Measurements from ENCODE around the gene EPOP. TPM values are rescaled to one million over a fixed set of nuclear protein-coding genes. Genes with fewer than 3 reads are reported as not detected.

EPOP gene
- total and polyA plus RNA-seq, 2 of the 13 experiments (the other 11 are each of a cell fraction or from before 2014, with no cell fraction given), result 14.7 to 37.8 TPM

GRCh38 chr17:38691154-38691553 lies 16.4 kb upstream of the EPOP start (continued):
- TF ChIP-seq BRD4 (CRISPR knock-in tag; IDR thresholded peaks at IDR 0.05) (no peak), CBFB (CRISPR knock-in tag; IDR thresholded peaks at IDR 0.05) (0 out of 2 replicates have a peak, but pooled peaks have one; percentile 40), ZSCAN22 (CRISPR knock-in tag; IDR thresholded peaks at IDR 0.05) (no peak), NR3C1 (CRISPR knock-in tag; IDR thresholded peaks at IDR 0.05) (no peak), SKI (IDR thresholded peaks at IDR 0.05; ENCODE audit: partially characterized antibody) (peak; percentile 94), SSRP1 (CRISPR knock-in tag; IDR thresholded peaks at IDR 0.05) (no peak), ZBTB4 (CRISPR knock-in tag; IDR thresholded peaks at IDR 0.05; ENCODE audit: borderline replicate concordance) (no peak), ZNF430 (CRISPR knock-in tag; IDR thresholded peaks at IDR 0.05) (no peak), GMEB1 (CRISPR knock-in tag; IDR thresholded peaks at IDR 0.05; ENCODE audit: borderline replicate concordance) (0 out of 2 replicates have a peak, but pooled peaks have one; percentile 13), NR0B2 (CRISPR knock-in tag; IDR thresholded peaks at IDR 0.05) (peak; percentile 29; the same call in 1 of the 2 replicates), ZNF589 (CRISPR knock-in tag; conservative IDR thresholded peaks at IDR 0.05) (no peak), SATB2 (CRISPR knock-in tag; IDR thresholded peaks at IDR 0.05) (no peak), GABPB1 (CRISPR knock-in tag; IDR thresholded peaks at IDR 0.05) (peak; percentile 54), ZNF709 (CRISPR knock-in tag; IDR thresholded peaks at IDR 0.05) (no peak), HNRNPLL (IDR thresholded peaks at IDR 0.05; ENCODE audit: low read depth, low read length, poor library complexity, severe bottlenecking) (no peak), THYN1 (CRISPR knock-in tag; IDR thresholded peaks at IDR 0.05; ENCODE audit: borderline replicate concordance, low read depth) (no peak), ZNF121 (CRISPR knock-in tag; IDR thresholded peaks at IDR 0.05) (no peak), ZNF225 (CRISPR knock-in tag; IDR thresholded peaks at IDR 0.05) (no peak), RXRA (CRISPR knock-in tag; IDR thresholded peaks at IDR 0.05) (peak; percentile 99), ZNF775 (CRISPR knock-in tag; IDR thresholded peaks at IDR 0.05; ENCODE audit: borderline replicate concordance) (no peak)
- TF ChIP-seq, protein P1, sequence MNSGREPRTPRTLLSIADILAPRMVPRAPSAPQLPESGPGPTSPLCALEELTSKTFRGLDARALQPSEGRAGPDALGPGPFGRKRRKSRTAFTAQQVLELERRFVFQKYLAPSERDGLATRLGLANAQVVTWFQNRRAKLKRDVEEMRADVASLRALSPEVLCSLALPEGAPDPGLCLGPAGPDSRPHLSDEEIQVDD (CRISPR knock-in tag; IDR thresholded peaks at IDR 0.05; ENCODE audit: borderline replicate concordance), result no peak
- TF ChIP-seq, protein P2, sequence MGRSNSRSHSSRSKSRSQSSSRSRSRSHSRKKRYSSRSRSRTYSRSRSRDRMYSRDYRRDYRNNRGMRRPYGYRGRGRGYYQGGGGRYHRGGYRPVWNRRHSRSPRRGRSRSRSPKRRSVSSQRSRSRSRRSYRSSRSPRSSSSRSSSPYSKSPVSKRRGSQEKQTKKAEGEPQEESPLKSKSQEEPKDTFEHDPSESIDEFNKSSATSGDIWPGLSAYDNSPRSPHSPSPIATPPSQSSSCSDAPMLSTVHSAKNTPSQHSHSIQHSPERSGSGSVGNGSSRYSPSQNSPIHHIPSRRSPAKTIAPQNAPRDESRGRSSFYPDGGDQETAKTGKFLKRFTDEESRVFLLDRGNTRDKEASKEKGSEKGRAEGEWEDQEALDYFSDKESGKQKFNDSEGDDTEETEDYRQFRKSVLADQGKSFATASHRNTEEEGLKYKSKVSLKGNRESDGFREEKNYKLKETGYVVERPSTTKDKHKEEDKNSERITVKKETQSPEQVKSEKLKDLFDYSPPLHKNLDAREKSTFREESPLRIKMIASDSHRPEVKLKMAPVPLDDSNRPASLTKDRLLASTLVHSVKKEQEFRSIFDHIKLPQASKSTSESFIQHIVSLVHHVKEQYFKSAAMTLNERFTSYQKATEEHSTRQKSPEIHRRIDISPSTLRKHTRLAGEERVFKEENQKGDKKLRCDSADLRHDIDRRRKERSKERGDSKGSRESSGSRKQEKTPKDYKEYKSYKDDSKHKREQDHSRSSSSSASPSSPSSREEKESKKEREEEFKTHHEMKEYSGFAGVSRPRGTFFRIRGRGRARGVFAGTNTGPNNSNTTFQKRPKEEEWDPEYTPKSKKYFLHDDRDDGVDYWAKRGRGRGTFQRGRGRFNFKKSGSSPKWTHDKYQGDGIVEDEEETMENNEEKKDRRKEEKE (IDR thresholded peaks at IDR 0.05), result no peak
